Measurements from ENCODE around the gene MYL12B. TPM values are rescaled to one million over a fixed set of nuclear protein-coding genes. Genes with fewer than 3 reads are reported as not detected.
"Not testable (repeated sequence)": the region's sequence is repeated elsewhere in the genome, so short reads cannot be mapped to it uniquely, and the experiment has no call there.

The MYL12B gene
- total and polyA plus RNA-seq, 2 donors (not counting 3 experiments of a cell fraction or from before 2014, with no cell fraction given): 634 to 724 TPM

- H3K27ac ChIP-seq (ENCODE audit: insufficient read depth, low read depth, low read length); H3K4me3 ChIP-seq (replicated peaks in 1 of 3; ENCODE audit: insufficient read depth in 1 of 3, low read depth in 1 of 3, low read length in 3 of 3); dilution Hi-C loops (cut with MboI; ENCODE audit: extremely low pct_ligation_motif_present, low sequenced_read_pairs); H4K20me1 ChIP-seq (replicated peaks; ENCODE audit: control insufficient read depth, extremely low read depth, insufficient read depth, low read length); FAIRE-seq; H3K9me1 ChIP-seq (replicated peaks; ENCODE audit: control insufficient read depth, extremely low read depth, insufficient read depth, low read length); H3K9me3 ChIP-seq (replicated peaks; ENCODE audit: control insufficient read depth, insufficient read depth, low read length); DNase-seq (ENCODE audit: low read depth, low spot score); BruUV-seq (replicated peaks); H3K79me2 ChIP-seq (ENCODE audit: control insufficient read depth, insufficient read depth, low read length); H3K4me1 ChIP-seq (ENCODE audit: control insufficient read depth, extremely low read depth, insufficient read depth, low read length); POLR2A ChIA-PET; intact Hi-C loops (cut with micrococcal nuclease); H3K9ac ChIP-seq (replicated peaks; ENCODE audit: extremely low read depth, insufficient read depth, low read length); H2AFZ ChIP-seq (ENCODE audit: low read depth, low read length); H3K4me2 ChIP-seq (ENCODE audit: insufficient read depth, low read length); H3K27me3 ChIP-seq (ENCODE audit: control insufficient read depth in 2 of 2, insufficient read depth in 2 of 2, low read length in 2 of 2); H3K36me3 ChIP-seq (ENCODE audit: control insufficient read depth in 2 of 2, extremely low read depth in 1 of 2, insufficient read depth in 2 of 2, low read length in 2 of 2): not testable (repeated sequence)
- CTCF ChIA-PET: interaction anchor here (1.2 kb wide), 1 partner anchor 351 kb away, joined by 3 read pairs; no protein-coding TSS in a partner anchor
Measured at GRCh38 chr18:3315344-3315743, 53.4 kb downstream of the MYL12B start.

- no peaks in the 10 kb centered on the region for H4K20me1 ChIP-seq (replicated peaks; ENCODE audit: control insufficient read depth, extremely low read depth, insufficient read depth, low read length)
- peak overlapping the region; percentile 59 for H2AFZ ChIP-seq (ENCODE audit: low read depth, low read length)
- no peaks in the 10 kb centered on the region for H3K36me3 ChIP-seq (ENCODE audit: control insufficient read depth in 2 of 2, extremely low read depth in 1 of 2, insufficient read depth in 2 of 2, low read length in 2 of 2)
- no peaks in the 10 kb centered on the region for H3K9me3 ChIP-seq (replicated peaks; ENCODE audit: control insufficient read depth, insufficient read depth, low read length)
- dilution Hi-C loops (cut with MboI; ENCODE audit: extremely low pct_ligation_motif_present, low sequenced_read_pairs) (no loop called here), intact Hi-C loops (cut with micrococcal nuclease) (no loop called here)
- H3K4me3 ChIP-seq (replicated peaks in 1 of 3; ENCODE audit: insufficient read depth in 1 of 3, low read depth in 1 of 3, low read length in 3 of 3): no peak overlapping the region
- no TSS peak for BruUV-seq (replicated peaks)
- peaks cover 33% of the 10 kb centered on the region for H3K4me1 ChIP-seq (ENCODE audit: control insufficient read depth, extremely low read depth, insufficient read depth, low read length)
- POLR2A ChIA-PET: no interaction called here
- H3K4me2 ChIP-seq (ENCODE audit: insufficient read depth, low read length): peak overlapping the region; percentile 36
- peak overlapping the region; percentile 3 for H3K27ac ChIP-seq (ENCODE audit: insufficient read depth, low read depth, low read length)
- peaks cover 2% of the 10 kb centered on the region for H3K9me1 ChIP-seq (replicated peaks; ENCODE audit: control insufficient read depth, extremely low read depth, insufficient read depth, low read length)
- TF ChIP-seq POLR2AphosphoS5 (IDR thresholded peaks at IDR 0.05; ENCODE audit: insufficient read depth, low read depth, low read length): no peak
- no peak for TF ChIP-seq POLR2A (IDR thresholded peaks at IDR 0.05; ENCODE audit: low read depth, low read length)
- no peak for TF ChIP-seq GATA2 (IDR thresholded peaks at IDR 0.05; ENCODE audit: insufficient read depth, insufficient read length, low read depth, low read length)
- no peak for TF ChIP-seq MYC (IDR thresholded peaks at IDR 0.05; ENCODE audit: low read depth, low read length)
- no peak for TF ChIP-seq JUN (IDR thresholded peaks at IDR 0.05; ENCODE audit: borderline replicate concordance, insufficient read depth, insufficient read length, low read depth)
- no peak for TF ChIP-seq MAX (IDR thresholded peaks at IDR 0.05; ENCODE audit: insufficient read depth, insufficient read length)
- H3K27me3 ChIP-seq (ENCODE audit: control insufficient read depth in 2 of 2, insufficient read depth in 2 of 2, low read length in 2 of 2): no peaks in the 10 kb centered on the region
- no peak overlapping the region for H3K9ac ChIP-seq (replicated peaks; ENCODE audit: extremely low read depth, insufficient read depth, low read length)
- H3K79me2 ChIP-seq (ENCODE audit: control insufficient read depth, insufficient read depth, low read length): no peaks in the 10 kb centered on the region
- DNase-seq (ENCODE audit: low read depth, low spot score) (peak; percentile 18), FAIRE-seq (no peak)
- CTCF ChIA-PET: interaction anchor here (0.9 to 2.9 kb wide), 8 partner anchors 14 to 676 kb away, joined by 3 to 13 read pairs (median 3); no protein-coding TSS in a partner anchor
Measured at GRCh38 chr18:3319399-3319798, 57.5 kb downstream of the MYL12B start.

All from endothelial cell of umbilical vein (primary cell).